Measurements from ENCODE around the gene IGFBP5.

- TF ChIP-seq CTCF (IDR thresholded peaks at IDR 0.05; ENCODE audit: insufficient read depth, low read length, poor library complexity, severe bottlenecking) (no peak), EZH2phosphoT487 (conservative IDR thresholded peaks at IDR 0.05; ENCODE audit: low read length) (no peak)
Measured at GRCh38 chr2:216690853-216691741, 4.3 kb downstream of the IGFBP5 start.
